Peyer's patch (tissue), 4 donors: ENCODE results near the gene ZNF770. TPM values are rescaled to one million over a fixed set of nuclear protein-coding genes. Genes with fewer than 3 reads are reported as not detected.
"Not testable (repeated sequence)": the region's sequence is repeated elsewhere in the genome, so short reads cannot be mapped to it uniquely, and the experiment has no call there.

ENCODE experiments used
- DNase-seq, 3 donors: peaks; one replicate each; pipeline ENCODE4 v3.0.0-alpha.2; 2017 to 2019
- H3K27ac ChIP-seq, 4 donors: fragments of 200-600 bp; sonication (generic); one replicate each; pipeline ENCODE4 v1.5.1; 2016 to 2019
- H3K27me3 ChIP-seq, 2 donors: fragments of 200-600 bp; sonication (generic); one replicate each; pipeline ENCODE4 v1.5.1; 2019
- H3K36me3 ChIP-seq, 3 donors: fragments of 200-600 bp; sonication (generic); one replicate each; pipeline ENCODE4 v1.5.1; 2016 to 2019
- H3K4me1 ChIP-seq, 4 donors: fragments of 200-600 bp; sonication (generic); one replicate each; pipeline ENCODE4 v1.5.1; 2016 to 2019
- H3K4me3 ChIP-seq, 4 donors: fragments of 200-600 bp; sonication (generic); 1 replicate in 3 of 4; 2 replicates in 1 of 4; pipeline ENCODE4 v1.5.1; 2016 to 2019; ENCODE audit warnings: mild to moderate bottlenecking in 1 of 4
- H3K9me3 ChIP-seq, 4 donors: fragments of 200-600 bp; sonication (generic); one replicate each; pipeline ENCODE4 v1.5.1; 2016 to 2019; ENCODE audit warnings: mild to moderate bottlenecking in 1 of 4
- CTCF ChIP-seq, 6 experiments: fragments of 450-650 bp in 4 of 6; fragments of 200-600 bp in 2 of 6; sonication (generic) in 1 of 6; IDR thresholded peaks; one replicate each; pipeline ENCODE4 v1.5.1; 2017 to 2019; ENCODE audit warnings: antibody characterized with exemption in 6 of 6, mild to moderate bottlenecking in 3 of 6, moderate library complexity in 1 of 6
- POLR2A ChIP-seq, 2 donors: fragments of 450-650 bp; IDR thresholded peaks; one replicate each; pipeline ENCODE4 v1.5.1; 2017; ENCODE audit warnings: antibody characterized with exemption in 2 of 2, mild to moderate bottlenecking in 2 of 2, moderate library complexity in 2 of 2
- total RNA-seq, 4 donors: library from RNA; depleted of rRNA; stranded (reverse); fragments of >200 nt; gene quantifications; one replicate each; pipeline ENCODE4 v1.1.0, GENCODE V29; 2016

Gene ZNF770
- total RNA-seq, 4 donors from 2014 or later: 11.5 to 23.9 (median 16.5) TPM

DNA sequence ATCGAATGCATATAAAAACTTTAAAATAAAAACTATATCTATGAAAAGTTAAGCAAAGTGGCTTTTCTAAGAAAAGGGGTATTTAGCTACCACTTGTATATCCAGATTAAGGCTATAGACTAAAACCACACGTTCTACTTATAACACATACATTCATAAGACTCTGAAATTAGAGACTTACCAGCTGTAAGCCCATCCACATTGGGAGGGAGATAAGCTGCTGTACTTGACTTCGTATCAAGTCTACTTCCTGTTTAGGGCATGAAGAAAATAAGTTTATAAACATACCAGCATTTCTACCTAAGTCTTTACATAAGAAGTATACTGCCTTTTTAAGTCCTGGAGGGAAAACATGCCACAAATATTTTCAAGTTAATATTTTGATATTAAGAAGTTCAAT is 46.3 kb downstream of the ZNF770 start:
- TF ChIP-seq POLR2A (IDR thresholded peaks at IDR 0.05) (no peak), CTCF (IDR thresholded peaks at IDR 0.05) (no peak)
- no peak for DNase-seq
- no peak overlapping the region for H3K4me3 ChIP-seq
- no peak overlapping the region for H3K27ac ChIP-seq
- H3K9me3 ChIP-seq: no peaks in the 10 kb centered on the region
- H3K27me3 ChIP-seq: no peaks in the 10 kb centered on the region
- H3K4me1 ChIP-seq: no peaks in the 10 kb centered on the region
- H3K36me3 ChIP-seq: peaks cover 0 to 86% (median 0%) of the 10 kb centered on the region in 3 donors

DNA sequence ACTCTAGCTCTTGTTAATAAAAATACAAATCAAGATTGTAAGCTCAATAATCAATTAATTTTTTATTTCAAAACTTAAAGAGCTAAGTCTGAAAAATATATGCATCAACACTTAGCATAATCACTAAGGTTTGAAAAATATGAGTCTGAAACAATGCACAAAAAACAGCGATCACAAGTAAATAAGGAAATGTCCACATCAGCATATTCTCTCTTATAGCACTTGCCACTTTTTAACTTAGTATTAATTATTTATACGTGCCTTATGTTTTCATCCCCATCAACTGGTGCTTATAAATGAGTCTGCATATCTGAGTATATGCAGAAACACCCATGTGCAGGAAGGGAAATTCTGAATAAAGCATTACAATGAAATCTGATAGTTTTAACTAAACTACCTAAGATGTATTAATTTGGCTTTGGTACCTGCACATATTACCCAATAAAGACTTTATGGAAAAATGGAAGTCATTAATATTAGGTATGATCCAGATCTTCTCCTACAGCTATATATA is 46.8 kb downstream of the ZNF770 start:
- H3K9me3 ChIP-seq: no peaks in the 10 kb centered on the region
- H3K4me1 ChIP-seq: no peaks in the 10 kb centered on the region
- H3K36me3 ChIP-seq: peaks cover 0 to 87% (median 0%) of the 10 kb centered on the region in 3 donors
- no peak for TF ChIP-seq CTCF (IDR thresholded peaks at IDR 0.05)
- TF ChIP-seq POLR2A (IDR thresholded peaks at IDR 0.05): no peak
- no peak for DNase-seq
- no peak overlapping the region for H3K27ac ChIP-seq
- no peak overlapping the region for H3K4me3 ChIP-seq
- no peaks in the 10 kb centered on the region for H3K27me3 ChIP-seq

DNA sequence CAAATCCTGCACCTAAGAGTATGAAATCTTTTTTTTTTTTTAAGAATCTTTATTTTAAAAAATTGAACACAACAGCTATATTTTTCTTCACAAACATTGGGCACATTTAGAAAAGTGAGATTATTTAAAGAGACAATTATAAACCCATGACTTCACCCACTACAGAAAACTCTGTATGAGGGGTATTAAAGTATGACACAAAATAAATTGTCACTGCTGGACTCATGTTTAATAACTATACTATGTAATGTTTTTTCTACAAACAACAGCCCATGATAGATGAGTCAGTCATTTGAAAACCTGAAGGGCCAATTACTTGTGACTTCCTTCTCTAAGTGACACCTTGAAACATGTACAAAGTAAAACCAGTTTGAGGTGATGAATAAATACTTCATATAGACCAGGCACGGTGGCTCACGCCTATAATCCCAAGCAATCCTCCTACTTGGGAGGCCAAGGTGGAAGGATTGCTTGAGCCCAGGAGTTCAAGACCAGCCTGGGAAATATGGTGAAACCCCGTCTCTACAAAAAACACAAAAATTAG is 54.6 kb downstream of the ZNF770 start:
- TF ChIP-seq POLR2A (IDR thresholded peaks at IDR 0.05): no peak
- TF ChIP-seq CTCF (IDR thresholded peaks at IDR 0.05): no peak
- Histone ChIP-seq H3K27me3 (no peaks in the 10 kb centered on the region), H3K27ac (no peak overlapping the region), H3K36me3 (peaks cover 0 to 80% (median 0%) of the 10 kb centered on the region in 3 donors), H3K4me1 (no peaks in the 10 kb centered on the region), H3K4me3 (no peak overlapping the region), H3K9me3 (no peaks in the 10 kb centered on the region)
- no peak for DNase-seq

DNA sequence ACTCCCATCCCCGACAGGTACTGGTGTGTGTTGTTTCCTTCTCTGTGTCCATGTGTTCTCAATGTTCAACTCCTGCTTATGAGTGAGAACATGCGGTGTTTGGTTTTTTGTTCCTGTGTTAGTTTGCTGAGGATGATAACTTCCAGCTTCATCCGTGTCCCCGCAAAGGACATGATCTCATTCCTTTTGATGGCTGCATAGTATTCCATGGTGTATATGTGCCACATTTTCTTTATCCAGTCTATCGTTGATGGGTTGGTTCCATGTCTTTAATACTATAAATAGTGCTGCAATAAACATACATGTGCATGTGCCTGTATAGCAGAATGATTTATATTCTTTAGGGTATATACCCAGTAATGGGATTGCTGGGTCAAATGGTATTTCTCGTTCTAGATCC is 59.7 kb downstream of the ZNF770 start:
- H3K36me3 ChIP-seq: peaks cover 0 to 78% (median 0%) of the 10 kb centered on the region in 3 donors
- not testable (repeated sequence) for H3K27ac ChIP-seq, DNase-seq, H3K4me1 ChIP-seq, H3K9me3 ChIP-seq, H3K27me3 ChIP-seq, H3K4me3 ChIP-seq

Other genes with a start within 250 kb of the ZNF770 start
- gene GJD2, start 233.3 kb downstream of the ZNF770 start, total RNA-seq: not detected
- not detected for gene ACTC1, start 192.7 kb downstream of the ZNF770 start, total RNA-seq
- 10 to 100 TPM; 21.1 to 35.5 (median 28.1) TPM for gene AQR, start 18.5 kb downstream of the ZNF770 start, total RNA-seq
- 1 to 10 TPM in 2 of 4 donors, not detected in 2; 1.5 to 1.6 TPM for gene NANOGP8, start 97.0 kb upstream of the ZNF770 start, total RNA-seq